Activated T-helper 1 cell treated with Interleukin-2 at 50 U/mL for 16 hours (primary cell): Measurements from ENCODE around the gene NKX6-2.

ENCODE experiments used
- DNase-seq: peaks from one replicate; pipeline ENCODE4 v3.0.0-alpha.2; 2020; ENCODE audit warnings: low read depth

NKX6-2 gene

GRCh38 chr10:132813001-132813401, 27.1 kb upstream of the NKX6-2 start:
- DNase-seq: no peak

- DNase-seq: no peak
These were observed 26.6 kb upstream of the NKX6-2 start for GRCh38 chr10:132812520-132812919.

DNA sequence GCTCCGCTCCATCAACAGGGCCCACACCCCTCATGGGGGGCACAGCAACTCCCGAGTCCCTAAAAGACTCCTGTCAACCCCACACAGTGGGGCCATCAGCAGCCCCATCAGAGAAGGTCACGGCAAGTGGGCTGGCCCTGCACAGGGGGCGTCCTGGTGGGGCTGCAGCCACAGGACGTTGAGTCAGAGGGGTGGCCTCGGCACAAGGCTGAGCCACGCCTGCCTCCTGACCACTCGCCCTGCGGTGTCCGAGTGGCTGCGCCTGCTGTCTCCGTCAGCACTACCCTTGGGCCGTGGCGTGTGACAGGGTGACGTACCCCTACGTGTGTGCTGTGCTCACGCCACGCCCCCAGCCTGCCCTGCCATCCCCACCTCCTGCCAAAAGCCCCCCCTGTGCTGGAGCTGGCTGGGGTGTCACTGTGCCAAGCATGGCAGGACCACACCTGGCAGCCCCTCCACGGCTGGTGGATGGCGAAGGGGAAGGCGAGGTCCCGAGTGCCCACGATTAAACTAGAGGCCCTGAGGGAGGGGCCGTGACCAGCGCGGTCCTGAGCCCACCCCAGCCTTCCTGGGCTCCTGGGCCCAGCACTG, 26.0 kb upstream of the NKX6-2 start:
- no peak for DNase-seq

GRCh38 chr10:132810807-132811700, 25.1 kb upstream of the NKX6-2 start:
- no peak for DNase-seq

GRCh38 chr10:132810141-132810806, 24.3 kb upstream of the NKX6-2 start:
- DNase-seq: no peak

DNA sequence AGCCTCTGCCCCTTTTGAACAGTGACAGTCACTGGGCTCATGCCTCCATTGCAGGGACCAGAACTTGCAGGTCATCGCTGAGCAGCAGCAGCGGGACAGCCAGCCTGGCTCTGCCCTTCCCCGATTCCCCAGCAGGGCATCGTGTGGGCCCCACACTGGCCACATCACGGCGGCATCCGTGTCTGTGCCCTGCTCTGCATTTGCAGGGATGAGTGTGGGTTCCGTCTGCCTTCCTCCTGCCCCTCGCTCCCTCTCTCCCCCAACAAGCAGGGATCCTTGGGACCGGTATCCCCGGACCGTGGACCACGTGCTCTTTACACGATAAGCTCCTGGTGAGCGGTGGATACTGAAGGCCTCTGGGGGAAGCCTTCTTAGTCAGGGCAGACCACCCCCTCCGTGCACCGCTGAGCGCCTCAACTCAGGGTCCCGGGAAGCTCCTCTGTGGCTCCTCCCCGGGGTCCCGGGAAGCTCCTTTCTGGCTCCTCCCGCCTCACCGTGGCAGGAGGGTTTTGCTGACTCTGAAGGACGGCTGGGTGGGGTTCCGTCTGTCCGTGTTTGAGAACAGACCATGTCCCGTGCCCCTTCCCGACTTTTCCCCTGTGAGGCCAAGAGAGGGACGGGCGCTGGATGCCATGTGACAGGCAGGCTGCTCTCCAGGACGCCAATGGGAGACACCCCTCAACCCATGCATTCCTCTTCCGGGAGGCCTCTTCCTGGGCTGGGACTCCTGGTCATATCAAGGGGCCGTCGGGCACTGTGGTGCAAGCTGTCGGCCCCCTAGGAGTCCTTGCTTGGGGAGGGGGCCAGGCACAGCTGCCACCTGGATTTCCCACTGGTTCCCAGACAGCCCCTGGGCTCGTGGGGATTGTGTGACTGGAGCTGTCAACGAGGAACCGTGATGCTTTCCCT, 23.5 kb upstream of the NKX6-2 start:
- DNase-seq: no peak

DNA sequence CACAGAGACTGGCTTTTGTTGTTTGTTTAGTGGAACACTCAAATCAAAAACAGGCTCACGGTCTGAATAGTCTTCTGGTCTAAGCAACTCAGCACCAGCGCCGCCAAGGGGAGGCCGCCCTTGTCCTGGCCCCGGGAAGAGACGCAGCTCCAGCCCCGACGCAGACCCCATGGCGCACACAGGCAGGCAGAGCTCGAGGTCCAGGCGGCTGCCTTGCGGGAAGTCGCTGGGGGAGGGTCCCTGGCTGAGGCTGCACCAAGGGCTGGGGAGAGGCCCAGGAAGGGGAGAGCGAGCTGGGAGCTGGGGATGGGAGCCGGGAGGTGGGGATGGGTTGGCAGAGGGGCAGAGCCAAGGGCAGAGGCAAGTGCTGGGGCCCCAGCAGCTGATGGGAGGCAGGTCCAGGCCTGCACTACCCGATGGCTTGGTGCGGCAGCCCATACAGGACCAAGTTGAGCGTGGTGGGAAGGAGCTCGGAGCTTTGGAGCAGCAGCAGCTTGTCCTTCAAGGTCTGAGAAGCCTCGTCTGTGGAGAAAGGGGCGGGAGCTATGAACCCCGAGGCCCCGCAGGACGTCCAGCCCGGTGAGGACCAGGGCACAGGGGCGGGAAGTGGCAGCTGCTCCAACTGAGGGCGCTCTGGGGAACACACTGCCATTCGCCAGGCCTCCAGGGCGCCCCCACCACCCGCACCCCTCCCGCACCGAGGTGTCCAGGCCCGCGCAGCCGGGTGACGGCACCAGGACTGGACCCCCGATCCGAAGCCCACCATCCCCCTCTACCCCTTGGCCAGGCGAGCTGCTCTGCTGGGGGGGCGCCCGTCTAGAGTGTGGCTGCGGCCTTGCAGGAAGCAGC, 22.7 kb upstream of the NKX6-2 start:
- DNase-seq: no peak

GRCh38 chr10:132807621-132808049, 21.7 kb upstream of the NKX6-2 start:
- no peak for DNase-seq

DNA sequence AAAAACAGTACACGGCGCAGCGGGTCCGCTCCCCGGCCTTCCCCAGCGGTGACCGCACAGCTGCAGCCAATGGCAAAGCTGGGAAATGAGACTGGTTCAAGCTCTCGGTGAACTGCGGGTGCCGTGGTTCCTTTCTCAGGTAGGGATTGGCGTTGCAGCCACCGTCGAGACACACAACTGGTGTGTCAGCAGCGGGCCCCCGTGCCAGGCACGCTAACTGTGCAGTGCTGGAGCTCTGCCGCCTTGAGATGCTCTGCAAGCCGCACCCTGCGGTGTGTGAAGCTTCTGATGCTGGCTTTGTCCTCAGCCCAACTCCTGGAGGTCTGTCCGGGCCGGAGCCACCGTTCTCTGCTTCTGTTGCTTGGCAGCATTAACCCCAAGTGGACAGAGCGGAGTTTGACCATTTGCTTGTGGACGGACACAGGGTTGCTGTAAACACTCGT, 20.6 kb upstream of the NKX6-2 start:
- no peak for DNase-seq

- no peak for DNase-seq
These were observed 20.2 kb upstream of the NKX6-2 start for GRCh38 chr10:132806110-132806509.

DNA sequence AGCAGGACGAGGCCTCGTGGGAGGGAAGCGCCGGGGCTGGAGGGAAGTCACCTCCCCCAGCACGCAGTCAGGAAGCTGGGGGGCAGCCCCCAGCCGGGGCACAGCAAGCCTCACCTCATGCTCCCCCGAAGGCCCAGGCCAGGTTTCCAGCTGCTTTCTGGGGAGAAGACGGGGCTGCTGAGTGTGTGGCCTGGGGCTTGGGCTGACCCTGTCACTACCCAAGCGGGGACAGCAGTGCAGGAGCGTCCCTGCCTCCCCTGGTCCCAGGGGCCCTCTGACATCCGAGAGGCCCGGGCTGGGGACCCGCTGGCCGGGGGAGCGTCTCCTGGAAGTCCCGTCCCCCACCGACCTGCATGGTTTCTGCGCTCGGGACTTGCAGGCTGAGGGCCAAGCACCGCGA, 19.7 kb upstream of the NKX6-2 start:
- no peak for DNase-seq

DNA sequence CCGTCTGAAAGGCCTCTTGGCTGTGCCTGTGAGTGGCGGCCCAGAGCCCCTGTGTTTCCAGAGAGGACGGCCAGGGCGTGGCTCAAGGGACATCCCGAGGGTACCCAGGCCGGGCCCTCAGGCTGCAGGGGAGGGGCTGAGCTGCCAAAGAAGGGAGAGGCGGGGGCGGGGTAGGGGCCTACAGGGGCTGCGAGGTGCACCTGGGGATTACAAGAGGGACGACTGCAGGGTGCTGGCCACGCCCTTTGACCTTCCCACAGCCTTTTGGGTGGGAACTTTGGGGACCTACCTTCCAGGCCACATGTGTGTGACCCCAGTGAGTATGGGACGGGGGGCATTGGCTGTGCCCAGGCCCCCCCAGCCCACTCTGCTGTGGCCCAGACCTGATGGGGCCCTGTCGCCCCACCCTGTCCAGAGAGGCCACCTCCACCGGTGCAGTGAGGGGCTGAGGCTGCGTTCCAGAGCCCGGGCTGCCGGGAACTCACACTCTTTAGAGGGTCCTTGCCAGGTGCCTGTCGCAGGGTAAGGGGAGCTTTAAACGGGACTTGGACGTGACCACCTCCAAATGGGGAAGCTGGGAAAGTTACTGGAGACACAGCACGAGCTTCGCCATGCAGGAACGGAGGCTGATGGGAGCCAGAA, 19.0 kb upstream of the NKX6-2 start:
- DNase-seq: no peak

GRCh38 chr10:132804287-132804686, 18.3 kb upstream of the NKX6-2 start:
- no peak for DNase-seq

DNA sequence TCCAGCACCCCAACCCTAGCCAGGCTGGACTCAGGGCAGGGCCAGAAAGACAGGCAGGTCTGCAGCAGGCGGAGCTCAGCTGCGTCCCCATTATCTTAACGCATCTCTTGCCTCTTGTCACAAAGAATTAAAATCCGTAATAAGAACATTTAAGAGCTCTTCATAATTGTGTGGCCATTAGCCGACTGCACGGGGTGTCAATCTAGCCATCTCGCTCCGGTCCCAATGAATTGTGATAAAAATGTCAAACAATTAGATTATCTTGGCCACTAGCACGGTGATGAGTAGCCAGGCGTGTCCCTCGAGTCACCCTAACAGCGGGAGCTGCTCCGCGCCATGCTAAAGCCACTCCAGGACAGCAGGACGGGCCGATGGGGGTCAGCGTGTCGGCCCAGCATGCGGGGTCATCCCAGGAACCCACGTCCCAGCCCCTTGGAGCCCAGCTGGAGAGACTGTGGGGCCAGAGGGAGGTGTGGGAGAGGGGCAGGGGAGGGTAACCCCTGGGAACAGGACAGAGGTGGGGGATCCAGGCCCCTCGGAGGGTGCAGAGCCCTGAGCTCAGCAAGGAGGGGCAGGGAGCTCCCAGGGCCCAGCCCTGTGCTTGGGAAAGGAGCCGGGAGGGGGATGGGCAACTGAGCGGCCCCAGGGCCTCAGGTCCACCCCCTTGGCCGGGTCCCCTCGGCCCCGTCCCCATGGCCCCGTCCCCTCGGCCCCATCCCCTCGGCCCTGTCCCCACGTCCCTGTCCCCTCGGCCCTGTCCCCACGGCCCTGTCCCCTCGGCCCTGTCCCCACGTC, 17.7 kb upstream of the NKX6-2 start:
- DNase-seq: no peak

DNA sequence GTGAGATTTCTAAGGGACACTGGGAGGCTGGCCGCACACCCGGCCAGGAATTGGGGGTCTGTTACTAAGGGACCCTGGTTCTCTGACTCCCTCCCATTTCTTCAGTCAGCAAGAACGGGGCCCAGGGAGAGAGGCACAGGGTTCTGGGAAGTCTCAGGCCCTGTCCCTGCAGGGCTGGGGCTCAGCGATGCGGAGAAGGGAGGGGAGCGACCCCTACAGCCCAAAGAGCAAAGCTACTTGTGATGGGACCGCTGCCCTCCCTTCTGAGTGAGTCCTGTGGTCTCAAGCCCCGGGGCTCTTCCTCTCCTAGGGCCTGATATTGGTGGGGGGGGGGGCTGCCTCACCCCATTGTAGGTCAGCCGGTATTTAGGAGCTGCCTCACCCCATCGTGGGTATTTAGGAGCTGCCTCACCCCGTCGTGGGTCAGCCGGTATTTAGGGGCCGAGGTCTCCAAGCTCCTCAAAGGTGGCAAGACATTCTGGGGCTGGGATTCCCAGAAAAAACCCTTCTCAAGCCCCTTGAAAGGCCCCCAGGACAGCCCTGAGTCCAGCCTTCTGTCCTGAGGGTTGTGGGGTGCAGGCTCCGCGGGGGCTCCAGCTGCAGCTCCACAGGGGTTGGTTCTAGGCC, 16.9 kb upstream of the NKX6-2 start:
- DNase-seq: no peak

DNA sequence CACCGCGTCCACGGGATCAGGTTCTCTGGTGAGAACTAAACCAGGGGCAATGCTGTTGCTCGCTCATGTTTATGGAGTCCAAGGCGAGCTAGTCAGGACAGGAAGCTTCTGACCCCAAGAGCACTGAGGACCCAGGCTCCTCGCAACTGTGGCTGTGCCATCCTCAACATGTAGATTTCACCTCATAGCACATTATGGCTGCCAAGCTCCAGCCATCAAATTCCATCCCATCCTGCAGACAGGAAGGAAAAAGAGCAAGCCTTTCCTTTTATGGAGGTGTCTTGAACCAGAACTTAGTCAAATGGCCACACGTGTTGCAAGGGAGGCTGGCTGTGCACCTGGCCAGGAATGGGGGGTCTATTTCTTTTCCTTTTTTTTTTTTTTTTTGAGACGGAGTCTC, 16.1 kb upstream of the NKX6-2 start:
- no peak for DNase-seq

GRCh38 chr10:132799865-132800264, 13.9 kb upstream of the NKX6-2 start:
- DNase-seq: no peak

- no peak for DNase-seq
These were observed 12.9 kb upstream of the NKX6-2 start for GRCh38 chr10:132798876-132799275.

DNA sequence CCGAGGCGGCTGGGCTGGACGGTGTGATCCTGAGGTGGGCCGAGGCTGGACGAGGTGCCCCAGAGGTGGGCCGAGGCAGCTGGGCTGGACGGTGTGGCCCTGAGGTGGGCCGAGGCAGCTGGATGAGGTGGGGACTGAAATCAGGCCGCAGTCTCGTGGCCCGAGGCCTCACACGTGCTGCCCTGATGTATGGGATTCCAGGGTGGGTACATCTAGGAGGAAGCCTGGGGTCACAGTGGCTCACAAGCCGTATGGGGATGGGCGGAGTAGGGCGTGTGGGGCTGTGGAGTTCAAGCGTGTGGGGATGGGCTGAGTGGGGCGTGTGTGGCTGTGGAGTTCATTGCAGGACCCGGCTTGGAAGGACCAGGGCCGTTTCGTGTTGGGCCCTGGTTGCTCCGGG, 12.5 kb upstream of the NKX6-2 start:
- no peak for DNase-seq
